ENCODE results near the gene EMP2. TPM values are rescaled to one million over a fixed set of nuclear protein-coding genes. Genes with fewer than 3 reads are reported as not detected.

EMP2 gene
- total and polyA plus RNA-seq, 4 donors = 18.9 to 143 (median 92.9) TPM

DNA sequence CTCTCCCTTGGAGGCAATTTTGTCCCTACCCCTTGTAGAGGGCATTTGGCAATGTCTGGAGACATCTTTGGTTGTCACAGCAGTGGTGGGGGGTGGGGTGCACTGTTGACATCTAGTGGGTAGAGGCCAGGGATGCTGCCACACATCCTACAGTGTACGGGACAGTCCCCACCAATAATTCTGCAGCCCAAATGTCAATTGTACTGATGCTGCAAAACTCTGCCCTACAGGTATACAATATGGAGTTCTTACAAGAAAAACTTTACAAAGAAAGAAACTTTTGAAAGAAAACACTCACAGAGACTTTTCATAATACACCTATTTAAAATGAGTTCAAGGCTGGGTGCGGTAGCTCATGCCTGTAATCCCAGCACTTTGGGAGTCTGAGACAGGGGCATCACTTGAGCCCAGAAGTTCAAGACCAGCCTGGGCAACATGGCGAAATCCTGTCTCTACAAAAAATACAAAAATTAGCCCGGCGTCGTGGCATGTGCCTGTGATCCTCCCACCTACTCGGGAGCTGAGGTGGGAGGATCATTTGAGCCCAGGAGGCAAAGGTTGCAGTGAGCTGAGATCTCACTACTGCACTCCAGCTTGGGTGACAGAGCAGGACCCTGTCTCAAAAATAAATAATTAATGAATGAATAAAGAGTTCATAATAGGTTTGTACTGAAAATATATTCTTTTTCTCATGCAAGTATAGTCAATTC, 59.4 kb downstream of the EMP2 start:
- no peak overlapping the region for H3K4me3 ChIP-seq (ENCODE audit: low read length in 2 of 2)
- WGBS, 2 donors = 83% methylated on average over 7 of the region's 7 CpGs
- peaks cover 1 to 6% of the 10 kb centered on the region in 2 donors for H3K36me3 ChIP-seq (ENCODE audit: control insufficient read depth in 1 of 2, insufficient read depth in 2 of 2, low read length in 1 of 2)
- H3K27ac ChIP-seq (ENCODE audit: low read depth in 1 of 2, low read length in 2 of 2) = no peak overlapping the region
- peaks cover 0 to under 1% of the 10 kb centered on the region in 2 donors for H3K4me1 ChIP-seq (ENCODE audit: control insufficient read depth in 1 of 2, insufficient read depth in 2 of 2, low read length in 2 of 2)
- no peaks in the 10 kb centered on the region for H3K9me3 ChIP-seq (ENCODE audit: control insufficient read depth, low read length)
- DNase-seq = no peak
- ATAC-seq (ENCODE audit: low FRiP score) = peak; percentile 27
- intact Hi-C loops (cut with DNase I) = loop anchor here (2.0 to 5.0 kb wide), 3 partner anchors 56 to 391 kb away; no protein-coding TSS in a partner anchor
- H3K27me3 ChIP-seq (ENCODE audit: control insufficient read depth in 1 of 2, insufficient read depth in 2 of 2, low read length in 1 of 2) = no peaks in the 10 kb centered on the region

DNA sequence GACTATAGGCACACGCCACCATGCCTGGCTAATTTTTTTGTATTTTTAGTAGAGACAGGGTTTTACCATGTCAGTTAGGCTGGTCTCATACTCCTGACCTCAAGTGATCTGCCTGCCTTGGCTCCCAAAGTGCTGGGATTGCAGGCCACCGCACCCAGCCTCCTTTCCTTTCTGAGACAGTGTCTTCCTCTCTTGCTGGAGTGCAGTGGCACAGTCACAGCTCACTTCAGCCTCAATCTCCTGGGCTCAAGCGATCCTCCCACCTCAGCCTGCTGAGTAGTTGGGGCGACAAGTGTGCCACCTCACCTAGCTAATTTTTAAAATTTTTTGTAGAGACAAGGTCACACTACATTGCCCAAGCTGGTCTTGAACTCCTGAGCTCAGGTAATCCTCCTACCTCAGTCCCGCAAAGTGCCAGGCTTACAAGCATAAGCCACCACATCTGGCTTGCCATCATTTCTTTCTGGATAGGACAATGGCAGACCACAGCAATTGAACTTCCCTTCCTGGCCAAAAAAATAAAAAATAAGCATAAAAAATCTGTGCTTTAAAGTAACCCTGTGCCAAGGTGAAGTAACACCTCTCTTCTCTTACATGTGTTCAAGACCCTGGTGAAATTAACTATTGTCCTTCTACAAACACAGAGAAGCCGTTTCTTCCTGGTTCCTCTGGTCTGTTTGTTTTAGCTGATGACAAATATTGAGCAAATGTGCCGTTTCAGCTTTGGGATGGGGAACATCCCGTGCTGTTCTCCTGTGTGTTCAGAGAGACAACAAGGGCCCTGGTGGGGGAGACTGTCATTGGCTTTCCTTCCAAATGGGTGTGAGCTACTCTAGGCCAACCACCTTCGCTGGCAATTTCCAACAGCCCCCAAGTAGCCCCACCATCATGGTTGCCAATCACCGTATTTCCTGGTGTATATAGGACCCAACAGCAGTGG, 60.2 kb downstream of the EMP2 start:
- intact Hi-C loops (cut with DNase I) = loop anchor here (2.0 to 5.0 kb wide), 3 partner anchors 57 to 392 kb away; no protein-coding TSS in a partner anchor
- no peaks in the 10 kb centered on the region for H3K9me3 ChIP-seq (ENCODE audit: control insufficient read depth, low read length)
- no peak for ATAC-seq (ENCODE audit: low FRiP score)
- peaks cover 1 to 3% of the 10 kb centered on the region in 2 donors for H3K36me3 ChIP-seq (ENCODE audit: control insufficient read depth in 1 of 2, insufficient read depth in 2 of 2, low read length in 1 of 2)
- H3K27ac ChIP-seq (ENCODE audit: low read depth in 1 of 2, low read length in 2 of 2) = no peak overlapping the region
- H3K4me1 ChIP-seq (ENCODE audit: control insufficient read depth in 1 of 2, insufficient read depth in 2 of 2, low read length in 2 of 2) = peaks cover 0 to 4% of the 10 kb centered on the region in 2 donors
- H3K27me3 ChIP-seq (ENCODE audit: control insufficient read depth in 1 of 2, insufficient read depth in 2 of 2, low read length in 1 of 2) = no peaks in the 10 kb centered on the region
- 83 to 84% methylated on average over 10 of the region's 10 CpGs for WGBS, 2 donors
- H3K4me3 ChIP-seq (ENCODE audit: low read length in 2 of 2) = no peak overlapping the region
- no peak for DNase-seq

- H3K4me3 ChIP-seq (ENCODE audit: low read length in 2 of 2) = no peak overlapping the region
- intact Hi-C loops (cut with DNase I) = no loop called here
- H3K9me3 ChIP-seq (ENCODE audit: control insufficient read depth, low read length) = no peaks in the 10 kb centered on the region
- no peak for ATAC-seq (ENCODE audit: low FRiP score)
- peaks cover 1 to 3% of the 10 kb centered on the region in 2 donors for H3K36me3 ChIP-seq (ENCODE audit: control insufficient read depth in 1 of 2, insufficient read depth in 2 of 2, low read length in 1 of 2)
- no peaks in the 10 kb centered on the region for H3K27me3 ChIP-seq (ENCODE audit: control insufficient read depth in 1 of 2, insufficient read depth in 2 of 2, low read length in 1 of 2)
- WGBS, 2 donors = no CpG with 5 or more reads among the region's 1 CpG
- H3K4me1 ChIP-seq (ENCODE audit: control insufficient read depth in 1 of 2, insufficient read depth in 2 of 2, low read length in 2 of 2) = peaks cover 0 to 7% of the 10 kb centered on the region in 2 donors
- H3K27ac ChIP-seq (ENCODE audit: low read depth in 1 of 2, low read length in 2 of 2) = no peak overlapping the region
- DNase-seq = no peak
Measured at GRCh38 chr16:10519297-10519696, 61.1 kb downstream of the EMP2 start.

- no peak overlapping the region for H3K4me3 ChIP-seq (ENCODE audit: low read length in 2 of 2)
- no peaks in the 10 kb centered on the region for H3K9me3 ChIP-seq (ENCODE audit: control insufficient read depth, low read length)
- H3K27ac ChIP-seq (ENCODE audit: low read depth in 1 of 2, low read length in 2 of 2) = no peak overlapping the region
- H3K36me3 ChIP-seq (ENCODE audit: control insufficient read depth in 1 of 2, insufficient read depth in 2 of 2, low read length in 1 of 2) = no peaks in the 10 kb centered on the region
- WGBS, 2 donors = 86 to 90% methylated on average over 7 of the region's 7 CpGs
- H3K27me3 ChIP-seq (ENCODE audit: control insufficient read depth in 1 of 2, insufficient read depth in 2 of 2, low read length in 1 of 2) = no peaks in the 10 kb centered on the region
- no peak for DNase-seq
- ATAC-seq (ENCODE audit: low FRiP score) = no peak
- H3K4me1 ChIP-seq (ENCODE audit: control insufficient read depth in 1 of 2, insufficient read depth in 2 of 2, low read length in 2 of 2) = peaks cover 0 to 7% of the 10 kb centered on the region in 2 donors
- intact Hi-C loops (cut with DNase I) = no loop called here
Measured at GRCh38 chr16:10518479-10519041, 61.8 kb downstream of the EMP2 start.

- intact Hi-C loops (cut with DNase I) = no loop called here
- 61 to 65% methylated on average over 5 of the region's 5 CpGs for WGBS, 2 donors
- Histone ChIP-seq H3K36me3 (ENCODE audit: control insufficient read depth in 1 of 2, insufficient read depth in 2 of 2, low read length in 1 of 2) (no peaks in the 10 kb centered on the region), H3K27me3 (ENCODE audit: control insufficient read depth in 1 of 2, insufficient read depth in 2 of 2, low read length in 1 of 2) (no peaks in the 10 kb centered on the region), H3K4me3 (ENCODE audit: low read length in 2 of 2) (no peak overlapping the region), H3K4me1 (ENCODE audit: control insufficient read depth in 1 of 2, insufficient read depth in 2 of 2, low read length in 2 of 2) (peaks cover 0 to 7% of the 10 kb centered on the region in 2 donors), H3K9me3 (ENCODE audit: control insufficient read depth, low read length) (no peaks in the 10 kb centered on the region), H3K27ac (ENCODE audit: low read depth in 1 of 2, low read length in 2 of 2) (no peak overlapping the region)
- no peak for DNase-seq
- no peak for ATAC-seq (ENCODE audit: low FRiP score)
Measured at GRCh38 chr16:10517868-10518267, 62.5 kb downstream of the EMP2 start.

DNA sequence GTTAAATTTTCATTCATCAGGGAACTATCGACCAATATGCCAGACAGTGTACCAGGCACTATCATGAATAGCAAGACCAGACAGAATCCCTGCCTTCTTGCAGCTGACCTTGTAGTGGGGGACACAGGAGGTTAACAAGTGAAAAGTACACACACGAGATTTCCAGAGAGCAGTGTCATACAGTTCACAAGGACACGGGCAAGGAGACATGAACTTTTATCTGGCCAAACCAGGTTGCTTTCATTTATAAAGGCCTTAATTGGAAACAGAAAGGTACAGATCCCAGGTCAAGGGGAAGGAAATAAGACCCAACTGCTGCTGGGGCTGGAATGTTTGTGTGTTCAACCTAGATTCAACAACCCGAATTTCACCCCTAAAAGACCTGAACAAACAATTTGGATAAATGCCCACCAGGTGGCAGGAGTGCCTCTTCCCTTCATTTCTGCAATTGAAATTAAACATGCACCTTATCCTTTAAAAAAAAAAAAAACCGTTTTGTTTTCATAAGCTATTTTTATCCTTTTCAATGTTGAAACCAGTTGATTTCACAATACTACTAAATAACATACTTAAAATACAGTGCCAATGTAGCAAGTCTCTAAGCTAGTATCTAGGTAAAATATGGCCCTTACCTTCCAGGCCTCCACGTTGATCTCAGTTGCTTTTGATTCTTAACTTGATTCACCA, 65.9 kb downstream of the EMP2 start:
- ATAC-seq (ENCODE audit: low FRiP score) (peak; percentile 62), DNase-seq (no peak)
- intact Hi-C loops (cut with DNase I) = loop anchor here (2.0 to 5.0 kb wide), 3 partner anchors 197 to 403 kb away; no protein-coding TSS in a partner anchor
- 23% methylated on average over 6 of the region's 6 CpGs for WGBS, 2 donors
- H3K27ac ChIP-seq (ENCODE audit: low read depth in 1 of 2, low read length in 2 of 2) = peak overlapping the region; percentile 64 to 80
- no peaks in the 10 kb centered on the region for H3K27me3 ChIP-seq (ENCODE audit: control insufficient read depth in 1 of 2, insufficient read depth in 2 of 2, low read length in 1 of 2)
- H3K4me1 ChIP-seq (ENCODE audit: control insufficient read depth in 1 of 2, insufficient read depth in 2 of 2, low read length in 2 of 2) = peaks cover 0 to 7% of the 10 kb centered on the region in 2 donors
- H3K9me3 ChIP-seq (ENCODE audit: control insufficient read depth, low read length) = no peaks in the 10 kb centered on the region
- no peaks in the 10 kb centered on the region for H3K36me3 ChIP-seq (ENCODE audit: control insufficient read depth in 1 of 2, insufficient read depth in 2 of 2, low read length in 1 of 2)
- no peak overlapping the region for H3K4me3 ChIP-seq (ENCODE audit: low read length in 2 of 2)

GRCh38 chr16:10511829-10512228, 68.6 kb downstream of the EMP2 start:
- WGBS, 2 donors = 88 to 91% methylated on average over 1 of the region's 1 CpG

GRCh38 chr16:10510279-10510678, 70.1 kb downstream of the EMP2 start:
- Histone ChIP-seq H3K36me3 (ENCODE audit: control insufficient read depth in 1 of 2, insufficient read depth in 2 of 2, low read length in 1 of 2) (no peaks in the 10 kb centered on the region), H3K27me3 (ENCODE audit: control insufficient read depth in 1 of 2, insufficient read depth in 2 of 2, low read length in 1 of 2) (no peaks in the 10 kb centered on the region), H3K9me3 (ENCODE audit: control insufficient read depth, low read length) (no peaks in the 10 kb centered on the region), H3K27ac (ENCODE audit: low read depth in 1 of 2, low read length in 2 of 2) (no peak overlapping the region), H3K4me1 (ENCODE audit: control insufficient read depth in 1 of 2, insufficient read depth in 2 of 2, low read length in 2 of 2) (peaks cover 0 to 3% of the 10 kb centered on the region in 2 donors), H3K4me3 (ENCODE audit: low read length in 2 of 2) (no peak overlapping the region)
- intact Hi-C loops (cut with DNase I) = loop anchor here in 1 of 2 donors (5.0 kb wide), 2 partner anchors 193 to 407 kb away; no protein-coding TSS in a partner anchor
- DNase-seq (no peak), ATAC-seq (ENCODE audit: low FRiP score) (no peak)
- 65 to 71% methylated on average over 1 to 2 of the region's 2 CpGs for WGBS, 2 donors

More at GRCh38 chr16:10511829-10512228, 68.6 kb downstream of the EMP2 start:
- H3K27me3 ChIP-seq (ENCODE audit: control insufficient read depth in 1 of 2, insufficient read depth in 2 of 2, low read length in 1 of 2) = no peaks in the 10 kb centered on the region
- H3K36me3 ChIP-seq (ENCODE audit: control insufficient read depth in 1 of 2, insufficient read depth in 2 of 2, low read length in 1 of 2) = no peaks in the 10 kb centered on the region
- no peak overlapping the region for H3K27ac ChIP-seq (ENCODE audit: low read depth in 1 of 2, low read length in 2 of 2)
- H3K4me3 ChIP-seq (ENCODE audit: low read length in 2 of 2) = no peak overlapping the region
- no peaks in the 10 kb centered on the region for H3K9me3 ChIP-seq (ENCODE audit: control insufficient read depth, low read length)
- peaks cover 0 to 7% of the 10 kb centered on the region in 2 donors for H3K4me1 ChIP-seq (ENCODE audit: control insufficient read depth in 1 of 2, insufficient read depth in 2 of 2, low read length in 2 of 2)
- ATAC-seq (ENCODE audit: low FRiP score) (no peak), DNase-seq (no peak)
- intact Hi-C loops (cut with DNase I) = loop anchor here in 1 of 2 donors (5.0 kb wide), 2 partner anchors 195 to 405 kb away; no protein-coding TSS in a partner anchor
